ENCODE results near the gene DENND5B.
"Not testable (repeated sequence)": the region's sequence is repeated elsewhere in the genome, so short reads cannot be mapped to it uniquely, and the experiment has no call there.

The DENND5B gene

GRCh38 chr12:31574367-31574766, 16.6 kb downstream of the DENND5B start:
- not testable (repeated sequence) for H3K9me3 ChIP-seq (ENCODE audit: control insufficient read depth, low read length); H3K4me3 ChIP-seq (ENCODE audit: low read length); DNase-seq (ENCODE audit: low read depth); H3K36me3 ChIP-seq (ENCODE audit: control insufficient read depth, insufficient read depth, low read length, severe bottlenecking); H3K9ac ChIP-seq (ENCODE audit: low read length); H3K27me3 ChIP-seq (replicated peaks; ENCODE audit: control insufficient read depth, insufficient read depth, low read length)
- H3K4me1 ChIP-seq (ENCODE audit: control insufficient read depth, insufficient read depth, low read length): peaks cover 28% of the 10 kb centered on the region

- no peak overlapping the region for H3K4me3 ChIP-seq (ENCODE audit: low read length)
- H3K9ac ChIP-seq (ENCODE audit: low read length): no peak overlapping the region
- H3K27me3 ChIP-seq (replicated peaks; ENCODE audit: control insufficient read depth, insufficient read depth, low read length): no peaks in the 10 kb centered on the region
- DNase-seq (ENCODE audit: low read depth): no peak
- no peaks in the 10 kb centered on the region for H3K9me3 ChIP-seq (ENCODE audit: control insufficient read depth, low read length)
- peaks cover 17% of the 10 kb centered on the region for H3K4me1 ChIP-seq (ENCODE audit: control insufficient read depth, insufficient read depth, low read length)
- H3K36me3 ChIP-seq (ENCODE audit: control insufficient read depth, insufficient read depth, low read length, severe bottlenecking): no peaks in the 10 kb centered on the region
Observed at GRCh38 chr12:31572900-31573600, 17.9 kb downstream of the DENND5B start.

DNA sequence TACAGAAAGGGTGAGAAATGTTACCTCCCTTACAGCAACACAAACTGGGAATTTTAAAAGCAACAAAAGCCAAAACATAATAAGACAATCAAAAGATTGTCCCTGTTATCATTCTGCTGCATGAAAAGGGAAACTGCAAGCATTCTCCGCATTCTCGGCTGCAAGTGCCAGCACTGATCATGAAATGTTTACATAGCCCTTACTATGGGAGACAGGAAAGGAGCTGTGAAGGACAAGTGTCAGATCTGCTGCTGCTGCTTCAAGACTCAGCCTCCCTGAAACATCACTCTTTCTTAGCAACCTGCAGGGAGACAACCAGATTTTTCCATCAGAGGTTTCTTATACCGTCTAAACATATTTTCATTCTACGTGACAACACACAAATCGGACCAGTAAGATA, 20.1 kb downstream of the DENND5B start:
- no peaks in the 10 kb centered on the region for H3K9me3 ChIP-seq (ENCODE audit: control insufficient read depth, low read length)
- no peak overlapping the region for H3K4me3 ChIP-seq (ENCODE audit: low read length)
- peaks cover 13% of the 10 kb centered on the region for H3K4me1 ChIP-seq (ENCODE audit: control insufficient read depth, insufficient read depth, low read length)
- no peaks in the 10 kb centered on the region for H3K27me3 ChIP-seq (replicated peaks; ENCODE audit: control insufficient read depth, insufficient read depth, low read length)
- no peaks in the 10 kb centered on the region for H3K36me3 ChIP-seq (ENCODE audit: control insufficient read depth, insufficient read depth, low read length, severe bottlenecking)
- H3K9ac ChIP-seq (ENCODE audit: low read length): no peak overlapping the region
- no peak for DNase-seq (ENCODE audit: low read depth)

GRCh38 chr12:31569517-31569916, 21.4 kb downstream of the DENND5B start:
- not testable (repeated sequence) for H3K27me3 ChIP-seq (replicated peaks; ENCODE audit: control insufficient read depth, insufficient read depth, low read length); DNase-seq (ENCODE audit: low read depth); H3K4me3 ChIP-seq (ENCODE audit: low read length); H3K9me3 ChIP-seq (ENCODE audit: control insufficient read depth, low read length); H3K36me3 ChIP-seq (ENCODE audit: control insufficient read depth, insufficient read depth, low read length, severe bottlenecking); H3K4me1 ChIP-seq (ENCODE audit: control insufficient read depth, insufficient read depth, low read length); H3K9ac ChIP-seq (ENCODE audit: low read length)

GRCh38 chr12:31568498-31568897, 22.4 kb downstream of the DENND5B start:
- H3K9me3 ChIP-seq (ENCODE audit: control insufficient read depth, low read length): no peaks in the 10 kb centered on the region
- H3K4me3 ChIP-seq (ENCODE audit: low read length): no peak overlapping the region
- H3K27me3 ChIP-seq (replicated peaks; ENCODE audit: control insufficient read depth, insufficient read depth, low read length): no peaks in the 10 kb centered on the region
- no peaks in the 10 kb centered on the region for H3K36me3 ChIP-seq (ENCODE audit: control insufficient read depth, insufficient read depth, low read length, severe bottlenecking)
- peaks cover 4% of the 10 kb centered on the region for H3K4me1 ChIP-seq (ENCODE audit: control insufficient read depth, insufficient read depth, low read length)
- no peak for DNase-seq (ENCODE audit: low read depth)
- H3K9ac ChIP-seq (ENCODE audit: low read length): no peak overlapping the region

DNA sequence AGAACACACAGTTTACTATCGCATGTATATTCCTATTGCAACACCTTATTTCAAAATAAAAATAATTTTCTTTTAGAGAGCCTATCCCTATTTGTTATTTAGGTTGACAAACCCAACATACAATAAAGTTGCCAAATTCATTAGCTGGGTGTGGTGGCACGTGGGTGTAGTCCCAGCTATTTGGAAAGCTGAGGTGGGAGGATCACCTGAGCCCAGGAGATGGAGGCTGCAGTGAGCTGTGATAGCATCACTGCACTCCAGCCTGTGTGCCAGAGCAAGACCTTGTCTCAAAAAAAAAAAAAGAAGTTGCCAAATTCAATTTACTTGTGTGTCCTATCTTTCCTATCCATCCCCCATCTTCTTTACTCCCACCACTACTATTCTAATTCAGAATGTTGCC, 23.9 kb downstream of the DENND5B start:
- no peak overlapping the region for H3K9ac ChIP-seq (ENCODE audit: low read length)
- peaks cover 4% of the 10 kb centered on the region for H3K4me1 ChIP-seq (ENCODE audit: control insufficient read depth, insufficient read depth, low read length)
- H3K4me3 ChIP-seq (ENCODE audit: low read length): no peak overlapping the region
- no peaks in the 10 kb centered on the region for H3K36me3 ChIP-seq (ENCODE audit: control insufficient read depth, insufficient read depth, low read length, severe bottlenecking)
- H3K9me3 ChIP-seq (ENCODE audit: control insufficient read depth, low read length): no peaks in the 10 kb centered on the region
- no peaks in the 10 kb centered on the region for H3K27me3 ChIP-seq (replicated peaks; ENCODE audit: control insufficient read depth, insufficient read depth, low read length)
- DNase-seq (ENCODE audit: low read depth): no peak

- DNase-seq (ENCODE audit: low read depth): no peak
- H3K4me1 ChIP-seq (ENCODE audit: control insufficient read depth, insufficient read depth, low read length): peaks cover 4% of the 10 kb centered on the region
- H3K36me3 ChIP-seq (ENCODE audit: control insufficient read depth, insufficient read depth, low read length, severe bottlenecking): no peaks in the 10 kb centered on the region
- no peak overlapping the region for H3K4me3 ChIP-seq (ENCODE audit: low read length)
- no peaks in the 10 kb centered on the region for H3K9me3 ChIP-seq (ENCODE audit: control insufficient read depth, low read length)
- H3K9ac ChIP-seq (ENCODE audit: low read length): no peak overlapping the region
- H3K27me3 ChIP-seq (replicated peaks; ENCODE audit: control insufficient read depth, insufficient read depth, low read length): no peaks in the 10 kb centered on the region
Observed at GRCh38 chr12:31566547-31566946, 24.4 kb downstream of the DENND5B start.

GRCh38 chr12:31562594-31563328, 28.2 kb downstream of the DENND5B start:
- no peak overlapping the region for H3K4me3 ChIP-seq (ENCODE audit: low read length)
- H3K4me1 ChIP-seq (ENCODE audit: control insufficient read depth, insufficient read depth, low read length): peaks cover 7% of the 10 kb centered on the region
- no peak for DNase-seq (ENCODE audit: low read depth)
- no peak overlapping the region for H3K9ac ChIP-seq (ENCODE audit: low read length)
- no peaks in the 10 kb centered on the region for H3K9me3 ChIP-seq (ENCODE audit: control insufficient read depth, low read length)
- H3K27me3 ChIP-seq (replicated peaks; ENCODE audit: control insufficient read depth, insufficient read depth, low read length): no peaks in the 10 kb centered on the region
- no peaks in the 10 kb centered on the region for H3K36me3 ChIP-seq (ENCODE audit: control insufficient read depth, insufficient read depth, low read length, severe bottlenecking)

DNA sequence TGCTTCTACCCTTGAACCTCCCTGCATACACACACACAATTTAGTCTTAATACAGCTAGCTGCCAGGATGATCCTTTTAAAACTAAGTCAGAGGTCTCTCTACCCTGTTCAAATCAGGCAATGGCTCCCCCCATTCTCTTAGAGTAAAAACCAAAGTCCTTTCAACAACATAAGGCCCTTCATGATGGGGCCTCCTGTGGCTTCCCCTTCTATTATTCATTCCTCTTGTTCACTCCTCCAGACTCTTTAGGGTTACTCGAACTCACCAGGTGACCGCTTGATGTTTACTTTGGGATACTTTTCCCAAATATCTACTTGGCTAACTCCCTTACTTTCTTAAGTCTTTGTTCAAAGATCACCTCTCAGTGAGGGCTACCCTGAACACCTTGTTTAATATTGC, 30.4 kb downstream of the DENND5B start:
- no peaks in the 10 kb centered on the region for H3K9me3 ChIP-seq (ENCODE audit: control insufficient read depth, low read length)
- H3K4me1 ChIP-seq (ENCODE audit: control insufficient read depth, insufficient read depth, low read length): peaks cover 7% of the 10 kb centered on the region
- H3K4me3 ChIP-seq (ENCODE audit: low read length): no peak overlapping the region
- H3K36me3 ChIP-seq (ENCODE audit: control insufficient read depth, insufficient read depth, low read length, severe bottlenecking): no peaks in the 10 kb centered on the region
- no peak overlapping the region for H3K9ac ChIP-seq (ENCODE audit: low read length)
- no peaks in the 10 kb centered on the region for H3K27me3 ChIP-seq (replicated peaks; ENCODE audit: control insufficient read depth, insufficient read depth, low read length)
- no peak for DNase-seq (ENCODE audit: low read depth)

DNA sequence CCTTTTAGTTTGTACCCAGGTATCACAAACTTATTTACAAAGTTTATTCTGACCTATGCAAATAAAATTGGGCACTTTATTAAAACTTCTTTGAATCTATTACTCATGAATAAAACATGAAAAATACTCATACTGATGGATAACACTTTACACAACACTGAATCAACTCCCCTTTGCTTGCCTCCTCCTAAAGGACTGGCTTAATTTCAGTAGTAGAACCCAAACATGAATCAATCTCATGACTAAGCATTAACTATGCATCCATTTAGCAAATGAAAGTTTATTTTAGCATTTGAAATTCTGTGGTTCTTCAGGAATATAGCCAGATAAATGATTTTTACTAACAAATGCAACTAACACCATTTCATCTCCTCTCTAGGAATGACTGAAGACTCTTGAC, 32.4 kb downstream of the DENND5B start:
- peak; percentile 20 for DNase-seq (ENCODE audit: low read depth)
- Histone ChIP-seq H3K27me3 (replicated peaks; ENCODE audit: control insufficient read depth, insufficient read depth, low read length) (no peaks in the 10 kb centered on the region), H3K9me3 (ENCODE audit: control insufficient read depth, low read length) (no peaks in the 10 kb centered on the region), H3K4me1 (ENCODE audit: control insufficient read depth, insufficient read depth, low read length) (peaks cover 7% of the 10 kb centered on the region), H3K36me3 (ENCODE audit: control insufficient read depth, insufficient read depth, low read length, severe bottlenecking) (no peaks in the 10 kb centered on the region), H3K4me3 (ENCODE audit: low read length) (peak overlapping the region; percentile 16), H3K9ac (ENCODE audit: low read length) (no peak overlapping the region)

GRCh38 chr12:31557707-31558106, 33.2 kb downstream of the DENND5B start:
- no peaks in the 10 kb centered on the region for H3K27me3 ChIP-seq (replicated peaks; ENCODE audit: control insufficient read depth, insufficient read depth, low read length)

More at GRCh38 chr12:31557707-31558106, 33.2 kb downstream of the DENND5B start:
- DNase-seq (ENCODE audit: low read depth): no peak
- Histone ChIP-seq H3K4me1 (ENCODE audit: control insufficient read depth, insufficient read depth, low read length) (peaks cover 7% of the 10 kb centered on the region), H3K9ac (ENCODE audit: low read length) (no peak overlapping the region), H3K9me3 (ENCODE audit: control insufficient read depth, low read length) (no peaks in the 10 kb centered on the region), H3K36me3 (ENCODE audit: control insufficient read depth, insufficient read depth, low read length, severe bottlenecking) (no peaks in the 10 kb centered on the region), H3K4me3 (ENCODE audit: low read length) (no peak overlapping the region)

Measured in adipocyte (in vitro differentiated cells).